Measurements from ENCODE around the gene WNT11.

The WNT11 gene

GRCh38 chr11:76206327-76207081, at the start of gene WNT11:
Gene WNT11, minus strand, starts transcription at chr11:76206502. Its CDS starts 95 bp downstream, at chr11:76206407.
- peak; percentile 18 for DNase-seq

- no peak for DNase-seq
Measured at GRCh38 chr11:76253416-76253815, 47.1 kb upstream of the WNT11 start.

GRCh38 chr11:76252631-76253070, 46.3 kb upstream of the WNT11 start:
- DNase-seq = no peak

GRCh38 chr11:76251576-76251975, 45.3 kb upstream of the WNT11 start:
- peak; percentile 81 for DNase-seq

GRCh38 chr11:76251226-76251575, 44.9 kb upstream of the WNT11 start:
- DNase-seq = peak; percentile 33

- peak; percentile 10 for DNase-seq
Measured at GRCh38 chr11:76250520-76251225, 44.4 kb upstream of the WNT11 start.

- no peak for DNase-seq
Measured at GRCh38 chr11:76249195-76249741, 43.0 kb upstream of the WNT11 start.

- no peak for DNase-seq
Measured at GRCh38 chr11:76248210-76248609, 41.9 kb upstream of the WNT11 start.

GRCh38 chr11:76247091-76247490, 40.8 kb upstream of the WNT11 start:
- DNase-seq = no peak

GRCh38 chr11:76246271-76246933, 40.1 kb upstream of the WNT11 start:
- no peak for DNase-seq

GRCh38 chr11:76245720-76246119, 39.4 kb upstream of the WNT11 start:
- no peak for DNase-seq

GRCh38 chr11:76244316-76244851, 38.1 kb upstream of the WNT11 start:
- no peak for DNase-seq

GRCh38 chr11:76243957-76244285, 37.6 kb upstream of the WNT11 start:
- no peak for DNase-seq

GRCh38 chr11:76243193-76243956, 37.1 kb upstream of the WNT11 start:
- no peak for DNase-seq

GRCh38 chr11:76242004-76242779, 35.9 kb upstream of the WNT11 start:
- DNase-seq = no peak

- DNase-seq = no peak
Measured at GRCh38 chr11:76241243-76242000, 35.1 kb upstream of the WNT11 start.

- DNase-seq = no peak
Measured at GRCh38 chr11:76240666-76241065, 34.4 kb upstream of the WNT11 start.

- DNase-seq = no peak
Measured at GRCh38 chr11:76240161-76240540, 33.8 kb upstream of the WNT11 start.

- DNase-seq = no peak
Measured at GRCh38 chr11:76239483-76240160, 33.3 kb upstream of the WNT11 start.

GRCh38 chr11:76238551-76238950, 32.2 kb upstream of the WNT11 start:
- DNase-seq = no peak

Measured in inflammatory macrophage treated with lipopolysaccharide for 4 hours (primary cell).